ENCODE data around the gene ZNF547.

Gene ZNF547

DNA sequence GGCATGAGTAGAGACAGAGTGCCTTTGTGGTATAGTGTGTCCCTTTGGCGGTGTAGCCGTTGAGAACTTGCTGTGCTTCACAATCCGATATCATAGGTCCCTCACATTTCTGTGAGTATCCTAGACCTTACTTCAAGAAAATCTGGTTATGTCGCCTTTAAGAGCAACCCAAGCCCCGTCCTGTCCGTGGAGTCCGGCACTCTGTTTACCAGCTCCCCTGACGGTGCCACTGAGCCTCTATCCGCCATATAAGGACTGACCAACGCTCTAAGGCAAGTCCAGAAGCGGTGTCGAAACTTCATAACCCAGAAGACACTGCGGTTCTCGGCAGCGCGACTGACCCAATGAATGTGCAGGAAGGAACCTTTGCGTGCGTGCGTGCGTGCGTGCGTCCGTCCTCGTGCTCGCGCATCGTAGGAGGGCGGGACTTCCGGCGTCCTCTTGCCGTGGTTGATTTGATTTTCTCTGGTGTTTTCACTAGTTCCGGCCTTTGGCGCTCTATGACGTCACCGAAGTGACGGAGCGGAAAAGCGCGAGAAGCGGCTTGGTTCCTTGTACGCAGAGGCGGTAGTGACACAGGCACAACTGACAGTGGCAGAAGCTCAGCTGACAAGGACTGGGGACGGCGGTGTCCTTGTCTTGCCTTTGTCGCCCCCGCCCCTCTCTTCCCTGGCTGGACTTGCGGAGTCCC lies at the start of gene ZNF547, which contains the start of gene TRAPPC2B:
Gene ZNF547, plus strand, starts transcription at position 555 of the 691 bp plus-strand sequence. CDS start 5,005 bp downstream, outside the sequence.
Gene TRAPPC2B, plus strand, starts transcription at position 555 of the 691 bp plus-strand sequence. CDS start 1,283 bp downstream, outside the sequence.
- peak; percentile 99 for DNase-seq (ENCODE audit: low read depth)

- DNase-seq (ENCODE audit: low read depth), result no peak
These were observed 49.2 kb upstream of the ZNF547 start for GRCh38 chr19:57314146-57314545.

DNA sequence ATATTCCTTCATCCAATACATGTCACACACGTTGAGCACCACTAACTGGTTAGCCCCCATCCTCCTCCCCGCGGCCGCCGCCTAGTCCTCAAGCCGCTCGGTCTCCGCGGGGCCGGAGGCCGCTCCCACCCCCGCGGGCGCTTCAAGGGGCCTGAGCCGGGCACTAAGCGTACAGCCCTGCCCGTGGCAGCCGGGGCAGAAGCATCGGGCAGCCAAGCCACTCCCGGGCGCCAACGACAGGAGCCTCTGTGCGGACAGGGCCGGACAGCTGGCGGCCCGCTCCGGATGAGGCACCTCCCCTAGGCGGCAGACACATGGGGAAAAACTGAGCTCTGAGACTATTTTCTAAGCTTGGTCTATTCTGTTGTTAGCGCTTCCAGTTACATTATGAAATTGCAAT lies 45.8 kb upstream of the ZNF547 start:
- no peak for DNase-seq (ENCODE audit: low read depth)

GRCh38 chr19:57319869-57320179 lies 43.5 kb upstream of the ZNF547 start:
- DNase-seq (ENCODE audit: low read depth), result no peak

- DNase-seq (ENCODE audit: low read depth), result peak; percentile 88
These were observed 42.9 kb upstream of the ZNF547 start, which contains the start of gene ZNF543 for GRCh38 chr19:57320180-57321084. Gene ZNF543 (plus strand): TSS chr19:57320472. CDS start chr19:57320854, 382 bp downstream.

GRCh38 chr19:57321116-57321515 lies 42.2 kb upstream of the ZNF547 start:
- DNase-seq (ENCODE audit: low read depth), result no peak

- DNase-seq (ENCODE audit: low read depth), result no peak
These were observed 41.6 kb upstream of the ZNF547 start for GRCh38 chr19:57321751-57322150.

GRCh38 chr19:57324992-57325391 lies 38.4 kb upstream of the ZNF547 start:
- no peak for DNase-seq (ENCODE audit: low read depth)

DNA sequence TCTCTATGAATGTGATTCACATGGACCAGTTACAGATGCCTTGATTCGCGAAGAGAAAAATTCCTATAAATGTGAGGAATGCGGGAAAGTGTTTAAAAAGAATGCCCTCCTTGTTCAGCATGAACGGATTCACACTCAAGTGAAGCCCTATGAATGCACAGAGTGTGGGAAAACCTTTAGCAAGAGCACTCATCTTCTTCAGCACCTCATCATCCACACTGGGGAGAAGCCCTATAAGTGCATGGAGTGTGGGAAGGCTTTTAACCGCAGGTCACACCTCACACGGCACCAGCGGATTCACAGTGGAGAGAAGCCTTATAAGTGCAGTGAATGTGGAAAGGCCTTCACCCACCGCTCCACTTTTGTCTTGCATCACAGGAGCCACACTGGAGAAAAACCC lies 35.4 kb upstream of the ZNF547 start:
- DNase-seq (ENCODE audit: low read depth), result no peak

- no peak for DNase-seq (ENCODE audit: low read depth)
These were observed 29.2 kb upstream of the ZNF547 start for GRCh38 chr19:57334191-57334590.

GRCh38 chr19:57338877-57339276 lies 24.5 kb upstream of the ZNF547 start:
- no peak for DNase-seq (ENCODE audit: low read depth)

GRCh38 chr19:57342582-57342981 lies 20.8 kb upstream of the ZNF547 start:
- DNase-seq (ENCODE audit: low read depth), result no peak

DNA sequence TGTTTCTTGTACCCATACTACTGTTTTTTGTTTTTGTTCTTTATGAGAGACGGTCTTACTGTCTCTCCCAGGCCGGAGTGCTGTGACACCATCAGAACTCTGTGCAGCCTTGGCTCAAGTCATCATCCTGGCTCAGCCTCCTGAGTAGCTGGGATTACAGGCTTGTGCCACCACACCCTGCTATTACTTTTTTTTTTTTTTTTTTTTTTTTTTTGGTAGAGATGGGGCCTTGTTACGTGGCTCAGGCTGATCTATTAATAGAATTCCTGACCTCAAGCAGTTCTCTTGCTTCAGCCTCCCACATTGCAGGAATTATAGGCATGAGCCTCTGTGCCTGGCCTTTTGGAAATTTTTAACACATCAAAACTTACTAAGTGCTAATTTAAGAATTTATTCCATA lies 15.2 kb upstream of the ZNF547 start:
- no peak for DNase-seq (ENCODE audit: low read depth)

- peak; percentile 87 for DNase-seq (ENCODE audit: low read depth)
These were observed 12.2 kb upstream of the ZNF547 start, which contains the start of gene ZNF304 for GRCh38 chr19:57350877-57351805. Gene ZNF304 (plus strand): TSS chr19:57351271. CDS start chr19:57351665, 394 bp downstream.

- no peak for DNase-seq (ENCODE audit: low read depth)
These were observed 11.5 kb upstream of the ZNF547 start for GRCh38 chr19:57351867-57352266.

DNA sequence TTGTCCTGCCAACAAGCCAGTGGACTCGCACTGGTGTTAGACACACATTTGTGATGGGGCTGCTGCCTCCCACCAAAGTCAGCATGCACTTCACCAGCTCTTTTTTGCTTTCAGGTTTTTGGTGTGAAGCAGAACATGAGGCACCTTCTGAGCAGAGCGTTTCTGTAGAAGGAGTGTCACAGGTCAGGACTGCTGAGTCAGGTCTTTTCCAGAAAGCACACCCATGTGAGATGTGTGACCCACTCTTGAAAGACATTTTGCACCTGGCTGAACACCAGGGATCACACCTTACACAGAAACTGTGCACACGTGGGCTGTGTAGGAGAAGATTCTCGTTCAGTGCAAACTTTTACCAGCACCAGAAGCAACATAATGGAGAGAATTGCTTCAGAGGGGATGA lies 7.4 kb upstream of the ZNF547 start:
- no peak for DNase-seq (ENCODE audit: low read depth)

DNA sequence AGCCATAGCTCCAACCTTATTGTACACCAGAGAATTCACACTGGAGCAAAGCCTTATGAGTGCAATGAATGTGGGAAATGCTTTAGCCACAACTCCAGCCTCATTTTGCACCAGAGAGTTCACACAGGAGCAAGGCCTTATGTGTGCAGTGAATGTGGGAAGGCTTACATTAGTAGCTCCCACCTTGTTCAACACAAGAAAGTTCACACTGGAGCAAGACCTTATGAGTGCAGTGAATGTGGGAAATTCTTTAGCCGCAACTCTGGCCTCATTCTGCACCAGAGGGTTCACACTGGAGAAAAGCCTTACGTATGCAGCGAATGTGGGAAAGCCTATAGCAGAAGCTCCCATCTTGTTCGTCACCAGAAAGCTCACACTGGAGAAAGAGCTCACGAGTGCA lies 5.9 kb upstream of the ZNF547 start:
- no peak for DNase-seq (ENCODE audit: low read depth)

DNA sequence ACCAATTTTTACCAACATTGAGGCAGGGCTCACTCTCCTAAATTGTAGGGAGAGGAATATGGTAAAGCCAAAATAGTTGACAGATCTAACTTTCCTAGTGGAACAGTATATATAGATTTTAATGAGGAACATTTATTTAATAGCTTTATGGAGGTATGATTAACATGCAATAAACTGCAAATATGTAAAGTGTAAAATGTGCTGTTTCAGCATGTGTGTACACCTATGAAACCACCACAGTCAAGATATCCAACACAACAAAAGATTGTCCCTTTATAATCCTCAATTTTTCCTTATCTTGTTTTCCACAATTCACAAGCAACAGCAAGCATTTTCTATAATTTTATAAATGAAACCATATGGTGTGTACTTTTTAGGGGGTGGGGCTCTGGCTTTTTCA lies 4.1 kb upstream of the ZNF547 start:
- no peak for DNase-seq (ENCODE audit: low read depth)

DNA sequence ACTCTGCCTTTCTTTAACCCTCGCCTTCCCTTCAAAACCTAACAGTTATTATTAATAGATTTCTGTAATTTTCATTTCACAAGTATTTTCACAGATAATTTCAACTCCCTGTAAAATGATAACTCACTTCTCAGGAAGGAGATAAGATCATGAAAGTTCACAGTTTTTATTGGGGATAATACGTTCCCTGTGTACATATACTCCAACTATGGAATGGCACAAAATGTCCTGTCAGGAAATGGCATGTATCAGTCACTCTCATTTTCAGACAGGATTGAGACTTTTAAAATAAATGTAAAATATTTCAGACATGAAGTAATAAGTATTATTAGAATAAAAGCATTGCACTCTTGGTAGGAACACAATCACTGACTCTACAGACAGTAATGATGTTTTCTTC lies 932 bp upstream of the ZNF547 start:
- DNase-seq (ENCODE audit: low read depth), result no peak

- DNase-seq (ENCODE audit: low read depth), result no peak
These were observed 384 bp downstream of the ZNF547 start for GRCh38 chr19:57363688-57364181.

GRCh38 chr19:57366776-57367175 lies 3.4 kb downstream of the ZNF547 start:
- DNase-seq (ENCODE audit: low read depth), result no peak

- no peak for DNase-seq (ENCODE audit: low read depth)
These were observed 10.8 kb downstream of the ZNF547 start for GRCh38 chr19:57374179-57374578.
